Measurements from ENCODE around the gene BPIFB3.

Gene BPIFB3

GRCh38 chr20:33007376-33008335 lies 46.0 kb upstream of the BPIFB3 start, which contains the start of gene BPIFB2:
TSS of gene BPIFB2 (plus strand) at chr20:33007704. CDS start at chr20:33008575, 871 bp downstream.
- in situ Hi-C loops (cut with HindIII; ENCODE audit: low pct_ligation_motif_present, low sequenced_read_pairs) = no loop called here
- H3K27ac ChIP-seq = no peak within 1 kb of the TSS
- no peaks in the 10 kb centered on the region for H3K36me3 ChIP-seq (replicated peaks)
- TF ChIP-seq, protein P1, sequence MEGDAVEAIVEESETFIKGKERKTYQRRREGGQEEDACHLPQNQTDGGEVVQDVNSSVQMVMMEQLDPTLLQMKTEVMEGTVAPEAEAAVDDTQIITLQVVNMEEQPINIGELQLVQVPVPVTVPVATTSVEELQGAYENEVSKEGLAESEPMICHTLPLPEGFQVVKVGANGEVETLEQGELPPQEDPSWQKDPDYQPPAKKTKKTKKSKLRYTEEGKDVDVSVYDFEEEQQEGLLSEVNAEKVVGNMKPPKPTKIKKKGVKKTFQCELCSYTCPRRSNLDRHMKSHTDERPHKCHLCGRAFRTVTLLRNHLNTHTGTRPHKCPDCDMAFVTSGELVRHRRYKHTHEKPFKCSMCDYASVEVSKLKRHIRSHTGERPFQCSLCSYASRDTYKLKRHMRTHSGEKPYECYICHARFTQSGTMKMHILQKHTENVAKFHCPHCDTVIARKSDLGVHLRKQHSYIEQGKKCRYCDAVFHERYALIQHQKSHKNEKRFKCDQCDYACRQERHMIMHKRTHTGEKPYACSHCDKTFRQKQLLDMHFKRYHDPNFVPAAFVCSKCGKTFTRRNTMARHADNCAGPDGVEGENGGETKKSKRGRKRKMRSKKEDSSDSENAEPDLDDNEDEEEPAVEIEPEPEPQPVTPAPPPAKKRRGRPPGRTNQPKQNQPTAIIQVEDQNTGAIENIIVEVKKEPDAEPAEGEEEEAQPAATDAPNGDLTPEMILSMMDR (IDR thresholded peaks at IDR 0.05; ENCODE audit: low read depth, low read length, missing control alignments) = no peak
- no peak within 1 kb of the TSS for H3K4me3 ChIP-seq (ENCODE audit: low read depth, low read length)
- DNase-seq = no peak
- H3K27me3 ChIP-seq (replicated peaks) = no peaks in the 10 kb centered on the region

- Histone ChIP-seq H3K36me3 (replicated peaks) (no peaks in the 10 kb centered on the region), H3K27me3 (replicated peaks) (no peaks in the 10 kb centered on the region), H3K27ac (no peak overlapping the region), H3K4me3 (ENCODE audit: low read depth, low read length) (no peak overlapping the region)
- in situ Hi-C loops (cut with HindIII; ENCODE audit: low pct_ligation_motif_present, low sequenced_read_pairs) = no loop called here
- DNase-seq = no peak
- TF ChIP-seq, protein P1 (IDR thresholded peaks at IDR 0.05; ENCODE audit: low read depth, low read length, missing control alignments) = no peak
Observed at GRCh38 chr20:33008336-33009213, 45.1 kb upstream of the BPIFB3 start.

DNA sequence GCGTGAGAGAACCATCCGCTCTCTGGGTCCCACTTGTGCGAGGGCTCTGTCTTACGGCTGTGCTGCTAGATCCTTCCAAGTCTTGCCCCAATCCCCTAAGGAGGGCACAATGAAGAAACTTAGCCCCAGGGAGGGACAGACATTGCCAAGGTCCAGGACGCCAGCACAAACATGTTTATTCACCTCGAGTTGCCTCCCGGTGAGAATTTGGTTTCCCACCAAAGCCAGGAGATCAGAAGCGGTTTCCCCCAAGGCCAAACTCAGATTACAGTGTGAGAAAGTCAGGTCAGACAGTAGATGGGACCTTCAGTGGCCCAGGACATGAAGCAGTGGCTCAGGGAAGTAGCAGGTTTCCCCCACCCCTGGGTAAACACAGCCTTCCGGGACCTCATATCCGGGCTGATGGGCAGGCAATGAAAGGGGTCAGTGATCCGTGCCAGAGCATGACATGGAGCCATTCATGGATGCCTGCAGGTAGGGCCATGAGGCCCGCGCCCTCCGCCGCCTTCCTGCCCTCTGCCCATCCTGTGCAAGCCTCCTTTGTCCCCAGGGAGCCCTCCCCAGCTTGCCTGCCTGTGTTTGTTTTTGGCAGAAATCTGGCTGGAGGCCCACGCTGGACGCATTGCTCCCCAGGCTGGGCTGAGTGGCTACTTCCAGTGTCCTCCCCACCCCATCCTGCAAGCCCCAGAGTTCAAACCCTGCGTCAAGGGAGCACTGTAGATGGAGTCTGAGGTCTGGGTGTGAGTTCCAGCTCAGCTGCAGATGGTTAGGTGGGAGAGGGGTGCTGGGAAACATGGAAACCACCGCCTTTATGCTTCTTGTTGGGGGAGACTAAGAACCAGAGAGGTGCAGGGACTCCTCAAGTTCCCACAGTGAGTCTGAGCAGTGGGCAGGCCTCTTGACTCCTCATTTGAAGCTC lies 44.2 kb upstream of the BPIFB3 start:
- Histone ChIP-seq H3K27ac (no peak overlapping the region), H3K27me3 (replicated peaks) (no peaks in the 10 kb centered on the region), H3K4me3 (ENCODE audit: low read depth, low read length) (no peak overlapping the region), H3K36me3 (replicated peaks) (no peaks in the 10 kb centered on the region)
- DNase-seq = no peak
- TF ChIP-seq, protein P1 (IDR thresholded peaks at IDR 0.05; ENCODE audit: low read depth, low read length, missing control alignments) = no peak
- in situ Hi-C loops (cut with HindIII; ENCODE audit: low pct_ligation_motif_present, low sequenced_read_pairs) = no loop called here

DNA sequence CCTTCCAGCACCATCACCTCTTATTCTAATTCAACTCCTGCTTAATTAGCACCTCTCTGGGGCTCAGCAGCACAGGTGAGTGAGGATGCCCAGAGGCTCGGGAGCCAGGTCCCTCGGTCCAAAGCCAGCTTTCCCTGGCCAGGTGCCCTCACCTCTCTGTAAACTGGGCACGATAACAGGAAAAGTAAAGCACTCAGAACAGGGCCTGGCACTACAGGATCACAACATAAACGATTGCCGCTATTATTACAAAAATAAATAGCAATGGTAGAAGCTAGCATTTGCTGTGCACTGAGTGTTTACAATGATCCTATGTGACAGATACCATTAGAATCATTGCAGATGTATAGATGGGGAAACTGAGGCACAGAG lies 43.6 kb upstream of the BPIFB3 start:
- Histone ChIP-seq H3K36me3 (replicated peaks) (no peaks in the 10 kb centered on the region), H3K27me3 (replicated peaks) (no peaks in the 10 kb centered on the region), H3K27ac (no peak overlapping the region), H3K4me3 (ENCODE audit: low read depth, low read length) (no peak overlapping the region)
- TF ChIP-seq, protein P1 (IDR thresholded peaks at IDR 0.05; ENCODE audit: low read depth, low read length, missing control alignments) = no peak
- DNase-seq = no peak
- in situ Hi-C loops (cut with HindIII; ENCODE audit: low pct_ligation_motif_present, low sequenced_read_pairs) = no loop called here

Data from brain microvascular endothelial cell (primary cell).